ENCODE measurements around the gene ECSIT.

The ECSIT gene

DNA sequence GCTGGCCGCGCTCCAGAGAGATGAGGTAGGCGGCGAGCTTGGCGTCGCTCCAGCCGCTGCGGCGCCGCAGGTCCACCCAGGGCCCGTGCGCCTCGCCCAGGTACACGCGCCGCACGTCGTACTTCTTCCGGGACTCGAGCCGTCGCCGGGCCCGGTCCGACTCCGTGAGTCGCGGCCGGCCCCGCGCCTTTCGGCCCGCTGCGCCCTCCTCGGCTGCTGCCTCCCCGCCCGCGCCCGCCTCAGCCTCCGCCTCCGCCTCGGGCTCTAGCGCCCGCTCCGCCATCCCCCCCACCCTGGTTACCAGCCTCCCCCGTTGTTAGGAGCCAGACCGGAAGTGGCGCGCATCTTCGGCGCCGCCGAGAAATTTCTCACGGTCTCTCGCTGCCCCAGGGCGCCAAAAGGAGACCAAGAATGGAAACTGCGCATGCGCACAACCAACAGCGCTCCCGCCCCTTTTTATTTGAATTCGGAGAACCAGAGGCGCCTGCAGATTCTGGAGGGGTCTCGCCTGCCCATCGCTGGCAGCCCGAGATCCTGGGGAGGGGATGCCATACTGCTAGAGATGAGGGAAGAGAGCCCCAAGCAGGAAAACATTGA, 23.3 kb downstream of the ECSIT start, which contains the start of gene ZNF653:
Gene ZNF653 (minus strand): TSS at position 336 of the 597 bp plus-strand sequence. CDS start 53 bp downstream, at position 283.
- in situ Hi-C loops (cut with MboI; ENCODE audit: low sequenced_read_pairs), result no loop called here

DNA sequence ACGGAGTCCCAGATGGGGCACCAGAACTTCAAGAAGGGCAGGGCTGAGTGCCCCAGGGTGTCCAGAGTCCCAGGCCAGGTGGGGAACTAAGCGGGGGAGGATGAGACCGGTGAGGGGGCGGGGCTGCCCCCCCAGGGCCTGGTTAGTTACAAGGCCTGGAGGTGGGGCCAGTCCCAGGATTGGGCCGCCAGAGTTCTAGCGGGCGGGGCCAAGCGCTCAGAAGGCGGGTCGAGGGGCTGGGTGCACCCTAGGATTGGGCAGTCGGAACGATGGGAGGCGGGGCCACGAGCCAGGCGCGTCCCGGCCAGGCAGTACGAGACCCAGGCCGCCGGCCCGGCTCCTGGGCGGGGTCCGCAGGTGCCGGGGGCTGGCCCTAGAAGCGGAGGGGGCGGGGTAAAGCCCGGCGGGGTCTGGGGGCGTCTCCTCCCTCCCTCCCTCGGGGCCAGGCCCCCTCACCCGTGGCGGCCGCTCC, 23.9 kb downstream of the ECSIT start:
- in situ Hi-C loops (cut with MboI; ENCODE audit: low sequenced_read_pairs), result no loop called here

DNA sequence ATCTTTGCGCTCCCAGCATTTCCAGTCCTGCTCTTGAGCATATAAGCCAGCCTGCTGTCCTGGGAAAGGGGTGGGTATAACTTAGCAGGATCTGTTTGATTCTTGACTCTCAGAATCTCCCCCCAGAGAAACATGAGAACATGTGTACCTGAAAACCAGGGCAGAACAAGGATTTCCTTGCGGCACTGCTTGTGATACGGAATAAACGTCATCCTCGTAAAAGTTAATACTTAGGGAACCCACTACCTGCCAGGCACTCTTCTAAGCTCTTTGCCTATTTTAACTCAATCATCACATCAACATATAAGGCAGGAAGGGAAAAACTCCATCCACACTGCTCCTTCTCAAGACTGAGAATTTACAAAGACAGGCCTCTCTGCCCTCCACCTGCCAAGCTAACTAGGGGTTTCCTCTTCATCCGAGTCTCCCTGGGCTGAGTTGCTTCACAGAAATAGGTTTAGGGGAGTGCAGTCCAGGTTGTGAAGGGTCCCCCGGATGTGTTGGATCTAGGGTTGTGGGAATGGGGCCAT, 24.4 kb downstream of the ECSIT start:
- in situ Hi-C loops (cut with MboI; ENCODE audit: low sequenced_read_pairs), result no loop called here

DNA sequence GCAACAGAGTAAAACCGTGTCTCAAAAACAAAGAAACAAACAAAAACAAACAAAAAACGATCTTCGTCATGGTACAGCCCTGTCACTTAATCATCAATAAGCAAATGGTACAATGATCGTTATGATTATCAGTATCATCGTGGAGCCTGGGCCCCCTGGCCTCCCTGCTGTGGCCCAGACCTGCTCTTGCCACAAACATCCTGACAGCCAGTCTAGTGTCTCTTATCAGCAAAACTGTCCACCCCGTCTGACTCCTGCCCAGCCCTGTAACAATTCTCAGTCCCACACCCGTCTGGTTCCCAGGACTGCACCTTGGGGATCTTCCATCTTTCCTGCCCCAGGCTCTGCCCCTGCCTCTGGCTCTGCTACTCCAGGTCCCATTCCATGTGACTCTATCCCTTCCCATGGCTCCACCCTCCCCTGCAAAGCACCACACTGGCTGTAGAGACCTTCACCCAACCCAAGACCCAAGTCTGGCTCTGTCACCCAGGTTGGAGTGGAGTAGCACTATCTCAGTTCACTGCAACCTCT, 29.0 kb downstream of the ECSIT start:
- in situ Hi-C loops (cut with MboI; ENCODE audit: low sequenced_read_pairs), result no loop called here

DNA sequence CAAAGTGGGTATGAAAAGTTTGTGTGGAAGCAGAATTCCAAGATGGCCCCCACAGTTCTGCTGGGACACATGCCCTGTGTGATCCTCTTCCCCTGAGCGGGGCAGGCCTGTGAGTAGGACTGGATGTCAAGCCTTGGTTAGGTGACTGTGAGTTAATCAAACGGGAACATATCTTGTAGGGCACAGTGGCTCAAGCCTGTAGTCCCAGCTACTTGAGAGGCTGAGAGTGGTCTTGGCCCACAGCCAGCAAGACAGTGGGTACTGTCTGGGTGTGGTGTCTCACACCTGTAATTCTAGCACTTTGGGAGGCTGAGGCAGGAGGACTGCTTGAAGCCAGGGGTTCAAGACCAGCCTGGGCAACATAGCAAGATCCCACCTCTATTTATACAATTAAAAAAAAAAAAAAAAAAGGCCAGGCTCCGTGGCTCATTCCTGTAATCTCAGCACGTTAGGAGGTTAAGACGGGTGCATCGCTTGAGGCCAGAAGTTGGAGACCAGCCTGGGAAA, 29.7 kb downstream of the ECSIT start:
- in situ Hi-C loops (cut with MboI; ENCODE audit: low sequenced_read_pairs), result no loop called here

DNA sequence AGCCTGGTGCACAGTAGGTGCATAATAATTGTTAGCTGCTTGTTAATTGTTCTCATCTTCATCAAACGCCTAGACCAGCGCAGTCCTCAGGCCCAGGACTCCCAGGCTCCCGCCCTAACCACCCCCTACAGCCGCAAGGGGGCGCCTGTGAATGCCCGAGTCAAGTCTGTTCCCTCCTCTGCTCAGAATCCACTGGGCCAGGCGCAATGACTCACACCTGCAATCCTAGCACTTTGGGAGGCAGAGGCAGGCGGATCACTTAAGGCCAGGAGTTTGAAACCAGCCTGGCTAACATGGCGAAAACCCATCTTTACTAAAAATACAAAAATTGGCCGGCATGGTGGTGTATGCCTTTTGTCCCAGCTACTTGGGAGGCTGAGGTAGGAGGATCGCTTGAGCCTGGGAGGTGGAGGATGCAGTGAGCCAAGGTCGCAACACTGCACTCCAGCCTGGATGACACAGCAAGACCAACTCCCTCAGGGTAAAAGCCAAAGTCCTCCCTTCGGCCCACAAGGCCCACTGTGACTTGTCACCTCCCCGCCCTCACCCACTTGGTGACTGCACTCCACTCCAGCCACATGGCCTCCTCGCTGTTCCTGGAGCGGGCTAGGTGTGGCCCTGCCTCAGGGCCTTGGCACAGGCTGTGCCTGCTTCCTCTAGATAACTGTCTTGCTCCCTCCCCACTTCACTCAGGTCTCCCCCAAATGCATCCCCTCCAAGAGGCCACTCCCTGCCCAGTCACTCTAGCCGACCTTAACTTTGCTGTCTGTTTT, 32.4 kb downstream of the ECSIT start:
- in situ Hi-C loops (cut with MboI; ENCODE audit: low sequenced_read_pairs), result no loop called here

DNA sequence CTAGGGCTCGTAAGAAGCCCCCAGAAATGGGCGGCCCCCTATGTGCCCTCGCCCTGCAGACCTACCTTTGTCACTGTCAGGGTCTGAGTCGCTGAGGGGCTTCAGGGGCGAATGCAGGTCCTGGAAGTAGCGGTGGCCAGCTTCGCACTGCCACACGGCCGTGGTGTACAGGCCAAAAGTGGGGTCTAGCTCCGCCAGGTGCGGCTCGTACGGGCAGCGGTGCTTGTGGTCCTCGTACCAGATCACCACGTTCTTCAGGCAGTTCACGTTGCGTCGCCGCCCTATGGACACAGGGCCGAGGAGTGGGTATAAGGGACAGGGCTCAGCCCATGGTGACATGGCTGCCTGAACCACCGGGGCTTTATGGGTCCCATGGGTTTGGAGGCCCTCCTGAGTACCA, 33.0 kb downstream of the ECSIT start:
- in situ Hi-C loops (cut with MboI; ENCODE audit: low sequenced_read_pairs), result no loop called here

DNA sequence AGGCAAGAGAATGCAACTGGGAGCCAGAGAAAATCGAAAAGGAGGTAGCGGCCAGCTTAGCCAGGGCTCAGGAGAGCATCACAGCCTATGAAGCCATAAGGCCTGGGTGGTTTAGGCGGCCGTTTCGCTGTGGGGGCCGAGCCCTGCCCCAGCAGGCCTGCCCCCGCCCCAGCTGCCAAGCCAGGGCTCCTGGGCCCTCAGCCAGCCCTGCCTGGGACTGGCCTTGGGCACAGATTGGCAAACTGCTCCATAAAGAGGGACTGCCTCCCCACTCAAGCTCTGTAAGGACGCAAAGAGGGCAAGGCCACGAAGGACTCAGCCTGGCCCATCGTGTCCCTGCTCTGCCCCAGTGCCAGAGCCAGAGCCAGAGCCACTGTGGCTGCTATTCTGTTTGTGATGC, 33.5 kb downstream of the ECSIT start:
- in situ Hi-C loops (cut with MboI; ENCODE audit: low sequenced_read_pairs), result no loop called here

DNA sequence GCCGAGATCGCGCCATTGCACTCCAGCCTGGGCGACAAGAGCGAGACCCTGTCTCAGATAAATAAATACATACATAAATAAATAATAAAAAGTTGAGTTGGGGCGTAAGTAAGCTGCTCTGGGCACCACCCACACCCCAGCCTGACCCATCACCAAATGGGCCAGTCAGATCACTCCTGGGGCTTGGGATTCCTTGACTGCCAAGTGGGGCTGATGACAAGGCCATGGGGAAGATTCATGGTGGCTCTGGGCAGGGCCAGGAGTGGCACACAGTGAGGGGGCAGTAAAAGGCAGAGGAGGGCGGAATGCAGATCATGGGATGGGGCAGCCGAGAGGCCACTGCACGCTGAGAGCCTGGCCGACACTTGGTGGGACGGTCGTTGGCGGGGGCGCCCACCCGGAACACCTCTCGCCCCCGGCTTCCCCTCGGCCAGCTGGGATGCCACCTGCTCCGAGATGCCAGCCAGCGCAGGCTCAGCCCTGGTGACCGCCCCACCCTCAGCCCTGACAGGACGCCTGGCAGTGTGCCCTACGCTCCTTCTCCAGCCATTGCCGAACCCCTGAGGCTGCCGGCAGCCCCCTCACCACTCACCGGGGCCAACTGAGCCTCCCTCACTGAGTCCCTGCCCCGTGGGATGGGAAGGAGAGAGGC, 34.2 kb downstream of the ECSIT start:
- in situ Hi-C loops (cut with MboI; ENCODE audit: low sequenced_read_pairs), result no loop called here

DNA sequence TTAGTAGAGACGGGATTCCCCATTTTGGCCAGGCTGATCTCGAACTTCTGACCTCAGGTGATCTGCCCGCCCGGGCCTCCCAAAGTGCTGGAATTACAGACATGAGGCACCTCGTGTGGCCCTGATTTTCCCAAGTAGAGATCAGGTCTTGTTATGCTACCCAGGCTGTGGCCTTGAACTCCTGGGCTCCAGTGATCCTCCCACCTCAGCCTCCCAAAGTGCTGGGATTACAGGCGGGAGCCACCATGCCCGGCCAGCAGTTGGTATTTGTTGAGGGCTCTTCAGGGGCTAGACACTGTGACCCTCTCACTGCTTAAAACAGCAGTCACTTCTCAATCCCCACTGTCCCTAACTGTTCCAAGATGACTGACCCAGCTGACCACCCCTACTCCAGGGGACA, 39.6 kb downstream of the ECSIT start:
- in situ Hi-C loops (cut with MboI; ENCODE audit: low sequenced_read_pairs), result no loop called here

DNA sequence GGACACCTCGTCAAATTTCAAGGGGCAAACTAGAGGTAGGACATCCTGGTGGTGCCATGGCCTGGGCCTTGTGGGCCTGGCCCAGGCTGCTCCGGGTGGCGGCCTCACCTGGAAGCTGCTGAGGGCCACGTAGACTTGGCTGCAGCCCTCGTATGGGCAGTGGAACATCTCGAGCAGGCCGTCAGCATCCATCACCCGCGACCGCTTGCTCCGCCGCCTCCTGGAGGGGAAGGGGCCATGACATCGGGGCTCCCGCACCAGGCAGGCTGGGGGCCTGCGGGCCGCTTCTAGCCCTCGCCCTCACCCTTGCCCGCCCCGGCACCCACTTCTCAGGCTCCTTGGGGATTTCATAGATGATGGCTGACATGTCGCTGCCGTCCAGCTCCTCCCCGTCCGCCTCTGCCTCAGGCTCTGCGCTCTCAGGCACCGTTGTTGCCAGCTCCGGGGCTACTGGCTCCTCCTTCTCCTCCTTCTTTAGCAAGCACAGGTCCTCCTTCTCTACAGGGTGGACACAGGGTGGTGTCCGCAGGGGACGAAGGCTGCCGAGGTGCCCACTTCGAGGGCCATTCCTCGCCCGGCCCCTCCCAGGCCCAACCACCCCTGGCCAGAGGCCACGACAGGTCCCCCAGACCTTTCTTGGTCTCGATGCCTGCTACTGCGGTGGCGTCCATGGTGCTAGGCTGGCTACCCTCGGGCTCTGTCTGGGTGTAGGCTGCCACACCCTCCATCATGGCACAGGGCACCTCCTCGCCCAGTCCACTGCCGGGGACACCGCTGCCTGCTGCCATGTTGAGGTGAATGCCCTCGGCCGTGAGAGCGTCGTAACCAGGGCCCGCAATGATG, 42.1 kb downstream of the ECSIT start:
- in situ Hi-C loops (cut with MboI; ENCODE audit: low sequenced_read_pairs), result no loop called here

DNA sequence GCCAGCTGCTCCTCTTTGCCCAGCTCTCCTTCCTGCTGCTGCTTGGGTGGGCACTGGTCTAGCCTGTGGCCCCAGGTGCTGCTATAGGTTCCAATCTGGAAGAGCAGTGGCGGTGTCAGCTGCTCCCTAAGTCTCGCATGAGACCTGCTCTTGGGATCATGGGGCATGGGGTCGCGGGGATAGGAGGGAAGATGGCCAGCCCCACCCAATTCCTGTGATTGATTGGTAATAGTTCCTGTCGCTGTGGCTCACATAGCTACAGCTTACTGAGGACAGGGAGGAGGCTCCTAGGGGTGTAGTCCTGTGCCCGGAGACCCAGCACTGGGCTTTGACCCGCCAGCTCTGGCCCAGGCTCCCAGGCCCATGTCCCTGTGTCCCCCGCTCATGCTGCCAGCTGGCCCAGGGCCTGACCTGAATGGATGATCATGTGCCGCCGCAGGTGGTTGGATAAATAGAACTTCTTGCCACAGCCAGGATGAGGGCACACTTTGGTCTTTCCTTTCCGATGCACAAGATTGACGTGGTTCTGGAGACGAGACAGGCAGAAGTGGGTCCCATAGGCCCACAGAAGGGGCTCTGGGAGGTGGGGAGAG, 43.6 kb downstream of the ECSIT start:
- in situ Hi-C loops (cut with MboI; ENCODE audit: low sequenced_read_pairs), result no loop called here

DNA sequence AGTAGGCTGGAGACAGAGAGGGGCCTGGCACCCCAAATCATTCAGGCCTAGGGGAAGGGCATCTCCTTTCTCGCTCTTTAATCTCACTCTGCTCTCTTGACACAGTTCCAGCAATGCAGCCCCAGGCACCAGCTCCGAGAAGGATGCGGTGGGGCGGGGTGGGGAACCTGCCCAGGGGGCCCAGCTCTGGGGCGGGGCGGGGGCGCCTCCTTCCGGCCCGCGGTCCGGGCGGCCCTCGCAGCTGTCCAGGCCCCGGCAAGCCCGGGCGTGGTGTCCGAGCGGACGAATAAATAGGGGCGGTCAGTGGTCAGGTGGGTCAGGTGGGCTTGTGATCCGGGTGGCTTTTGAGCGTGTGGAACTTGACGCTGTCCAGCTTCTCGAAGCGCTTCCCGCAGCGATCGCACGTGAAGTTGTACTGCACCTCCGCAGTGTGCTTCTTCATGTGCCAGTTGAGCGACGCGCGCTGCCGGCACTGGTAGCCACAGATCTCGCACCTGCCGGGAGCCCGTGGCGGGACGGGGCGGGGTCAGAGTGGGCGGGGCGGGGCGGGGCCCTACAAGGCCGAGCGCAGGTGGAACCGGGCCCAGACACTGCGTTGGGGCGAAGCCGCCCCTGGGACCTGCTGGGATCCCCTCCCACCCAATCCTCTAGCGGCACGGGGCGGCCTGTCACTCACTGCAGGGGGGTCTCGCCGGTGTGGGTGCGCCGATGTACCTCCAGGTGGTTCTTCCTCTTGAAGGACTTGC, 45.4 kb downstream of the ECSIT start:
- in situ Hi-C loops (cut with MboI; ENCODE audit: low sequenced_read_pairs), result no loop called here

DNA sequence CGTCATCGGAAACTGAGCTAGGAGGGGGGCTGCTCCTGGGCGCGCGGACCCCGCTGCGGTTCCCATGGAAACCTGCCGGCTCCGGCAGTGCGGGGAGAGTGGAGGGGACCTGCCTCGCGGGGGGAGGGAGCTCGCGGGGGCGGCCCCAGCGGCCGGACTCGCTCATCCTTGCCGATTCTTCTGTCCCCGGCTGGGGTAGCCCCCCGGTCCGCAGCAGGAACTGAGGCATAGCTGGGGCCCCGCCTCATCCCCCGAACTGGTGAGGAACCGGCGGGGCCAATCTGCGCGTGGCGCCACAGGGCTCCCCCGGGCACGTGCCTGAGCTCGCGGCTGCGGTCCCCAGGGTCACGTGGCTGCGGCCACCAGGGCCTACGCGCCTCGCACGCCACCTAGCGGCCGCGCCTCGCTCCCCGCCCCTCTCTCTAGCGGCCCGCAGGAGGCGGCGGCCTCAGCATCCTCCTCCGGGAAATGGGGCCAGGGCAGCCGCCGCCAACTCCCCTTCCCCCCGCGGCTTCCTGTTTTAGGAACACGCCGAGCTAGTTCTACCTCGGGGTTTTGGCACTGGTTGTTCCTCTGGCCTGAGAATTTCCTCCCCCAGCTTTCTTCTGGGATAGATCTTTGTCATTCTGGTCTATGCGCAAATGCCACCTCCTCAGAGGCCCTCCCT, 46.4 kb downstream of the ECSIT start:
- in situ Hi-C loops (cut with MboI; ENCODE audit: low sequenced_read_pairs), result no loop called here

DNA sequence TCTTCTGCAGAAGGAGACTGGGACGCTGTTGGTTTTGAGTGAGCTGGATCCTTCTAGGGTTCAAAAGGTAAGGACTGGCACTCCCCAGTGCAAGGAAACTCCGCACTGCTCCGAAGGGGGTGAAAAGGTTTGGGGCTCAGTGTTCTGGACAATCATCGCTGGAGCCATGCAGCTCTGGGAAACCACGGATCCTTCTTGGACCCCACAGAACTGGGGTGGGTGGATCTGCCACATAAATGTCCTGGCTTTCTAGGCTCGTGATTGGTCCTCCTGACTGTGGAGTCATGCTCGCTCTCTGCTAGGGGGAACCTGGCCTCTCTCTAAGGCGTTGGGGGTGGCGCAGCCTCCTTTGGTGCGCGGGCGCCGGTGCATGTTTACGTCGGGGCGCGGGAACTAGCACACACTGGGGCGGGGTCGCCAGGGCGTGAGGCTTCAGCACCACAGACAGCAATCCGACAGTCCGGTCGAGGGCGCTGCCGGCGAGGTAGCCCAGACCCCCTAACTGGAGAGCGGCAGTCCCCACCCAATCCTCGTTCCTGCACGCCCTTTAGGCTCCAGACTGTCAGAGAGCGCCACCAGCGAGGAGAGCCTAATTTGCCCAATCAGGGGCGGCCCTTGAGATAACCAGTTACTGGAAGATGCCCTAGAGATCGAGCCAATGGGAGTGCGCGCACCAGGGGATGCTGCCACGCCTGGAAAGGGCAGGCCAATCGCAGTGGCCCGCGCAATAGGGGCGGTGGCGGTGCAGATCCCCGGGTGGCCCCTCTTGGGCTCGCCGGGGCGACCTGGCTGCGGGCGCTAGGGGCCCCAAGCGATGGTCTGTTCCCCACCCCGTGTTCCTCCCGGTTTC, 47.2 kb downstream of the ECSIT start:
- in situ Hi-C loops (cut with MboI; ENCODE audit: low sequenced_read_pairs), result no loop called here

DNA sequence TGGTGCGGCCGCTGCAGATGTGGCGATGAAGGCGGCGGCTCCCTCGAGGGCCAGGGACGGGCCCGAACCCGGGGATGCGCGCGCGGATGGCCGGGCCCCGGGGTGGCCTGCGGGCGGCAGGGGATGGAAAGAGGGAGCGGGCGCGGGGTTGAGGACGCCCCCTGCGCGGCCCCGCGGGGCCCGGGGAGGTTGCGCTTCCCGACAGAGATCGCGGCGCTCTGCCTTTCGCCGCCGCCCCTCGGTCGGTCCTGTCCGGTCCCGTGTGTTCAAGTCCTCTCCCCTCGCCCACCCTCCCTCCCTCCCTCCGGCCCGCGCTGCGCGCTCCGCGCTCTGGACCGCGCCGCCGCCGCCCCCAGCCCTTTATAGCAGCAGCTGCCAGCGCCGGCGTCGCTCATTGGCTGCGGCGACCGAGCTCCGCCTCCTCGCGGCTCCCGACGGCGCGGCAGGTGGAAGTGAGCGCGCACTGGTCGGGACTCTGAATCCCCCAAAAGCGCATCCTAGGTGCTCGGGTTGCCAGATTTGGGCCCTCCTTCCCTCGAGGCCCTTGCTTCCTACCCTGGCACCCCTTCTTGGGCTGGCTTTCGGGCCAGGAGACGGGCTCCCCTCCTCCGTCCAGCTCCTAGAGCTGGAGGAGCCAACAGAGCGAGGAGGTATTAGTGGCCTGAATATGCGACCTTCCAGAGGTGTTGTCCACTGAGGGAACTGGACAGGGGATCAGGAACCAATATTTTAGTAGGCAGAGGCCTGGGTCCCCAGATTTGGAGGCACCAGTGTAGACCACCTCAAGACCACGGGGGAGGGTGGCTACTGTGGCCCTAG, 48.0 kb downstream of the ECSIT start, which contains the start of gene ELAVL3:
Gene ELAVL3 (minus strand): TSS at position 332 of the 819 bp plus-strand sequence. CDS start 438 bp downstream, outside the sequence.
- in situ Hi-C loops (cut with MboI; ENCODE audit: low sequenced_read_pairs), result no loop called here

Measured in HL-60/S4 (cell line).